ENCODE results near the gene PPM1K.

Gene PPM1K

DNA sequence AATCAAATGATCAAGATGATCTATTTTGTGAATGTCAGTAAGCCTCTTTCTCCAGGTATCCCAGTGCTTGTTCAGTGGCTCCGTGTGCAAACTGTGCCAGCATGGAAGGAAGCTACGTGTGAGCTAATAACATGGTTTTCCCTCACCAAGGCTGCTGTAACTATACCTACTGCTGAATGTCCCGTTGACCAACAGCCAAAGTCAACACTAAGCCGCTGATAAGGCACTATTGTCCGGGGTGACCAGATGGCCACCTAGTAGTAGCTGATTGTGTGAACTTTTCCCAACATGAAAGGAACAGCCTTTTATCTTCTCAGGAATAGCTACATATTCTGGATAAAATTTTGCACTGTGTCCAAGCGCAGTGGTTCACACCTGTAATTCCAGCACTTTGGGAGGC lies 68.0 kb downstream of the PPM1K start:
- FAIRE-seq = no peak

DNA sequence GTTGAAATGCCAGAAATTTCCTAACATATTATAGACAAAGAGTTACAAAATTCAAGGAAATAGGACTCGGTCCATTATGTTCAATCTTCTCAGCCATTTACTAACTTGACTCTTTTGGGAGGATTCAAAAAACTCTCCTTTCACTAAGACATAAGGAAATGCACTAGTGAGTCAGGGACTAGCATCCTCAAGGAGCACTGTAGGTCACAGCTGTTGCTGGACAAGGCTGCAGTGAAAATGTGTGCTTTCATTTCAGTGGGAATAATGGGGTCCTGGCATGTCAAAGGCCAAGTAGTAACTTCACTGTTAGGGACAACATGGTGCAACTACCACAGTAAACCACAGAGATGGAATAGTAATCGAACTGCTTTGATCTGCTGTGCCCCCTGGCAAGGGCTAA lies 69.0 kb downstream of the PPM1K start:
- no peak for FAIRE-seq

DNA sequence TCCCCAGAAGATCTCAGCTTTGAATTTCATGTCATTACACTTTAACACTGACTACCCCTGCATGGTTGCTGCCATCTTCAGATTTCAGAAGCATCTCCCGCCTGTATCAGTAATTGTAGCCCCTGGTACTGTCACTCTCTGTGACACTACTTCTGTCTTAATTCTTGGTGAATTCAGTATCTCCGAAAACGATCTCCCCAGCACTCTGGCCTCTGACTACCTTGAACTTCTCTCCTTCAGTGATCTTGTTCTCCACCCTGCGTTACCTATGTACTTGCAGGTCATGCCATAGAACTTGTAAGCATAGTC lies 72.2 kb downstream of the PPM1K start:
- no peak for FAIRE-seq

DNA sequence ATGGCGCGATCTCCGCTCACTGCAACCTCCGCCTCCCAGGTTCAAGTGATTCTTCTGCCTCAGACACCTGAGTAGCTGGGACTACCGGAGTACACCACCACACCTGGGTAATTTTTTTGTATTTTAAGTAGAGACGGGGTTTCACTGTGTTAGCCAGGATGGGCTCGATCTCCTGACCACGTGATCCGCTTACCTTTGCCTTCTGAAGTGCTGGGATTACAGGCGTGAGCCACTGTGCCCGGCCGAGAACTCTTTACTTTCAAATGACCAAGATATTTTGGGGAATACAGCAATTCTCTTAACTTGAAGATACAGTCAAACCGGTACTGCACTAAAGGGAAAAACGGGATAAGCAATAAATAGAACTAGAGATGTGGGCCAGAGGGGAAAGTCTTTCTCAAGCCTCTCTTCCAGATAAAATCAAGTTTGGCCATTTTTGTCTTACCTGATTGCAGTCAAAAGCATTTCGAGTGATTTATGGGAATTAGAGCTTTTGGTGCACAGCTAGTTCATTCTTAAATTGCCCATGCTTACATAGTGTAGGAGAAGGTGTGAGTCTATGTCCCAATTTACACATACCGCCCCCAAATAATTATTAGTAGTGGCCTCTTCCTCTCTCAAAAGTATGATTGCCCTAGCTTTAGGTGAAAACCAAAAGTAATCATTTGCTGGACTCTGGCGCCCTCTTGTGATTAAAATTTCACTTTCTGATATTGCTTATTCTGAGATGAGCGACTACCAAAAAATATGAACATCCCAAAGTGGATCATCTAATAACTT lies 72.7 kb downstream of the PPM1K start:
- peak; percentile 61 for FAIRE-seq

DNA sequence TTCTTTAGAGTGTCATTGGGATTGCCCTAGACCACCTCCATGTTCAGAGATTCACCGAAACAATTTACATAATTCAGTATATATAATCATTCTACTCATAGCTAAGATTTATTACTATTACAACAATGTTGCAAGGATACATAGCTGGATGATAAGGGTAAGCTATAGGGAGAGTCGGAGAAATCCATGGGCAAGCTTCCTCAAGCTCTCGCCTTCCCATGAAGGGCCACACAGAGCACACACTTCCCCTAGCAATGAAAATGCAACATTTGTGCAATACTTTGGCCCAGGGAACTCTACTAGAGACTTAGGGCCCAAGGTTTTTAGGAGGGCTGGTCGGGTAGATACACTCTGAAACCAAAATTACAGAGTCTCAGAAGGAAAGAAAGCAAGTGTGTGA lies 76.2 kb downstream of the PPM1K start:
- no peak for FAIRE-seq

All from colon (tissue), 2 donors.